K562 (cell line): ENCODE data around the gene ZFP37. TPM values are rescaled to one million over a fixed set of nuclear protein-coding genes. Genes with fewer than 3 reads are reported as not detected.

Source experiments
- ATAC-seq: fragments of 200-7000 bp; cut with Tn5 transposase; 3 replicates; pipeline ENCODE4 v1.9.1; 2020; ENCODE audit warnings: moderate library complexity
- BruUV-seq: library from RNA; stranded (reverse); fragments of 400-500 nt; replicated peaks from 2 replicates; lab custom pipeline; 2021; lab: Mats Ljungman, UMichigan
- CTCF ChIA-PET: fragments of 300-600 bp; formaldehyde crosslinking; extraction: SDS; loops from one replicate; lab custom pipeline; 2021; ENCODE audit warnings: low intra/inter-chr PET ratio; lab: Yijun Ruan, JAX
- POLR2A ChIA-PET: fragments of 300-600, 350-650 bp; sonication (Branson Sonifier 250); formaldehyde crosslinking; extraction: SDS; loops from one replicate; lab custom pipeline; 2021; ENCODE audit warnings: antibody characterized with exemption, inconsistent platforms; lab: Yijun Ruan, JAX
- DNase-seq, 4 experiments: peaks; one replicate each; pipeline versions ENCODE4 v3.0.0 to v3.0.0-alpha.2; 2011 to 2018; ENCODE audit warnings: low spot score in 3 of 4, mixed read lengths in 3 of 4; ENCODE audit errors: extremely low read depth in 1 of 4
- FAIRE-seq: peaks from 2 replicates; lab custom pipeline; 2011; peaks lifted over from hg19 to GRCh38; lab: Jason Lieb, UNC
- H2AFZ ChIP-seq: 2 replicates; pipeline ENCODE4 v1.6.0; 2011; ENCODE audit warnings: low read depth, low read length, control low read depth, inconsistent platforms
- H3K27ac ChIP-seq: fragments of 200-600 bp; 3 replicates; pipeline ENCODE4 v1.8.0; 2011; ENCODE audit warnings: low read depth, mild to moderate bottlenecking, control low read depth, inconsistent platforms, low read length, moderate library complexity, mixed read lengths; ENCODE audit errors: extremely low read depth
- H3K27me3 ChIP-seq, 2 experiments: fragments of 300-600 bp in 1 of 2; 2 replicates in 1 of 2; 3 replicates in 1 of 2; pipeline versions ENCODE4 v1.6.0 to v1.8.0; 2011; ENCODE audit warnings: inconsistent platforms in 2 of 2, low read length in 2 of 2, mild to moderate bottlenecking in 1 of 2, mixed read lengths in 1 of 2, moderate library complexity in 1 of 2; ENCODE audit not compliant: control insufficient read depth in 2 of 2, insufficient read depth in 2 of 2
- H3K36me3 ChIP-seq: fragments of 300-600 bp; 3 replicates; pipeline ENCODE4 v1.8.0; 2011; ENCODE audit warnings: mild to moderate bottlenecking, low read length, inconsistent platforms; ENCODE audit not compliant: control insufficient read depth, insufficient read depth
- H3K4me1 ChIP-seq, 2 experiments: fragments of 200-600 bp in 1 of 2; replicated peaks in 1 of 2; 2 replicates in 1 of 2; 3 replicates in 1 of 2; pipeline versions ENCODE4 v1.5.1 to v1.8.0; 2011; ENCODE audit warnings: inconsistent platforms in 2 of 2, low read length in 2 of 2, mild to moderate bottlenecking in 1 of 2, mixed read lengths in 1 of 2, moderate library complexity in 1 of 2; ENCODE audit not compliant: control insufficient read depth in 2 of 2, insufficient read depth in 2 of 2
- H3K4me2 ChIP-seq: 2 replicates; pipeline ENCODE4 v1.6.1; 2011; ENCODE audit warnings: low read length, control low read depth, inconsistent platforms, mixed read lengths; ENCODE audit not compliant: insufficient read depth
- H3K4me3 ChIP-seq: fragments of 200-600 bp; sonication (generic), shearing (Covaris generic); 2 replicates; pipeline ENCODE4 v1.5.1; 2016; ENCODE audit warnings: control low read depth, inconsistent platforms
- H3K79me2 ChIP-seq: fragments of 200-600 bp; 3 replicates; pipeline ENCODE4 v1.8.0; 2011; ENCODE audit warnings: low read length, inconsistent platforms; ENCODE audit not compliant: control insufficient read depth, insufficient read depth
- H3K9ac ChIP-seq, 2 experiments: 2 replicates each; pipeline versions ENCODE4 v1.6.0 to v1.6.1; 2011; ENCODE audit warnings: low read depth in 2 of 2, low read length in 2 of 2, control low read depth in 1 of 2, inconsistent platforms in 1 of 2, mild to moderate bottlenecking in 1 of 2, mixed read lengths in 1 of 2; ENCODE audit not compliant: insufficient read depth in 1 of 2
- H3K9me1 ChIP-seq: one replicate; pipeline ENCODE4 v1.6.0; 2011; ENCODE audit warnings: inconsistent platforms, mild to moderate bottlenecking, low read length, moderate library complexity; ENCODE audit not compliant: control insufficient read depth, insufficient read depth
- H3K9me3 ChIP-seq: replicated peaks from 2 replicates; pipeline ENCODE4 v1.5.1; 2011; ENCODE audit warnings: low read depth, low read length, inconsistent platforms; ENCODE audit not compliant: control insufficient read depth, insufficient read depth
- H4K20me1 ChIP-seq: replicated peaks from 2 replicates; pipeline ENCODE4 v1.6.1; 2011; ENCODE audit warnings: low read length, inconsistent platforms, mixed read lengths; ENCODE audit not compliant: control insufficient read depth, insufficient read depth
- ATF7 ChIP-seq: fragments of 450-650 bp; IDR thresholded peaks from 2 replicates; pipeline ENCODE4 v1.7.1; 2014; ENCODE audit warnings: mild to moderate bottlenecking, moderate library complexity
- BCOR ChIP-seq: fragments of 450-650 bp; IDR thresholded peaks from 2 replicates; pipeline ENCODE4 v1.6.1; 2016
- CREB1 ChIP-seq, 2 experiments: sonication (generic) in 1 of 2; formaldehyde crosslinking in 1 of 2; IDR thresholded peaks; 2 replicates each; pipeline versions ENCODE4 v1.6.1 to v1.8.0; 2012 to 2022; ENCODE audit warnings: inconsistent platforms in 1 of 2, mild to moderate bottlenecking in 1 of 2, missing genetic modification reagents in 1 of 2, moderate library complexity in 1 of 2
- CTCFL ChIP-seq: IDR thresholded peaks from 2 replicates; pipeline ENCODE4 v1.6.1; 2011; ENCODE audit warnings: borderline replicate concordance, low read depth, mild to moderate bottlenecking, moderate library complexity, low read length; ENCODE audit not compliant: insufficient read depth, poor library complexity, severe bottlenecking
- CXXC5 ChIP-seq: fragments of 250-450 bp; sonication (Bioruptor Pico); IDR thresholded peaks from 2 replicates; pipeline ENCODE4 v1.8.0; 2022; ENCODE audit warnings: inconsistent platforms, mild to moderate bottlenecking, moderate library complexity
- E2F6 ChIP-seq, 2 experiments: IDR thresholded peaks; 2 replicates each; pipeline ENCODE4 v1.6.1; 2011; ENCODE audit warnings: borderline replicate concordance in 1 of 2, control low read depth in 1 of 2, low read depth in 1 of 2, low read length in 1 of 2, mild to moderate bottlenecking in 1 of 2, mixed read lengths in 1 of 2, moderate library complexity in 1 of 2; ENCODE audit not compliant: insufficient read depth in 1 of 2, insufficient read length in 1 of 2, poor library complexity in 1 of 2, severe bottlenecking in 1 of 2; ENCODE audit errors: extremely low read depth in 1 of 2
- IRF2 ChIP-seq: sonication (generic); formaldehyde crosslinking; IDR thresholded peaks from 2 replicates; pipeline ENCODE4 v1.8.1; 2022; ENCODE audit warnings: mild to moderate bottlenecking, missing genetic modification reagents
- LCOR ChIP-seq: sonication (generic); formaldehyde crosslinking; IDR thresholded peaks from 2 replicates; pipeline ENCODE4 v1.8.0; 2022; ENCODE audit warnings: mild to moderate bottlenecking, missing genetic modification reagents
- MTA1 ChIP-seq: fragments of 450-650 bp; IDR thresholded peaks from 2 replicates; pipeline ENCODE4 v1.6.1; 2017; ENCODE audit warnings: borderline replicate concordance
- NRF1 ChIP-seq, 2 experiments: fragments of 450-650 bp; IDR thresholded peaks in 1 of 2; conservative IDR thresholded peaks in 1 of 2; 2 replicates each; pipeline ENCODE4 v1.6.1; 2014; ENCODE audit warnings: mild to moderate bottlenecking in 2 of 2
- RBFOX2 ChIP-seq: fragments of 200-400 bp; formaldehyde crosslinking; IDR thresholded peaks from 2 replicates; pipeline ENCODE4 v1.6.1; 2017; ENCODE audit warnings: low read depth, mild to moderate bottlenecking, low read length, moderate library complexity
- SIX5 ChIP-seq, 2 experiments: IDR thresholded peaks; 2 replicates each; pipeline ENCODE4 v1.6.1; 2011; ENCODE audit warnings: low read length in 2 of 2, borderline replicate concordance in 1 of 2, low read depth in 1 of 2, mild to moderate bottlenecking in 1 of 2, moderate library complexity in 1 of 2; ENCODE audit not compliant: insufficient read depth in 1 of 2
- WGBS: fragments of 100-300 bp; shearing (Covaris generic); methylation state at CpG from one replicate; pipeline ENCODE4 v1.1.6; 2016; ENCODE audit warnings: low coverage, mixed read lengths; ENCODE audit not compliant: insufficient coverage; ENCODE audit errors: missing lambda C conversion rate; 5-methylcytosine and 5-hydroxymethylcytosine counted together
- in situ Hi-C: fragments of 300-500 bp; cut with MboI; formaldehyde crosslinking; loops from 4 replicates; pipeline ENCODE4 v1.15.0; 2018; ENCODE audit warnings: inconsistent platforms, mixed read lengths
- intact Hi-C: fragments of 100-400 bp; cut with micrococcal nuclease; formaldehyde crosslinking; loops from 2 replicates; pipeline ENCODE4 v1.14.2; 2022
- polyA plus RNA-seq, 8 experiments: library from polyadenylated mRNA; depleted of rRNA in 4 of 8; stranded (reverse) in 5 of 8; unstranded in 3 of 8; fragments of >200 nt; fragmentation: Nextera tagmentation in 2 of 8; fragmentation: Illumina TruSeq in 1 of 8; extraction: Ambion mirVana in 2 of 8; extraction: Trizol in 1 of 8; gene quantifications; 2 replicates each; pipeline versions ENCODE4 v1.2.1 to v1.2.3, GENCODE V29; 2011 to 2014; ENCODE audit warnings: inconsistent platforms in 1 of 8, missing spikeins in 1 of 8
- total RNA-seq, 7 experiments: library from RNA; depleted of rRNA in 6 of 7; stranded (reverse); fragments of >200 nt in 6 of 7; fragmentation: Illumina TruSeq in 2 of 7; extraction: Trizol in 2 of 7; gene quantifications; 2 replicates each; pipeline versions ENCODE4 v1.2.1 to v1.2.3, GENCODE V29; 2011 to 2021; ENCODE audit warnings: low replicate concordance in 1 of 7
- TF ChIP-seq, protein P1 (sequence below), 2 experiments: fragments of 450-650 bp; IDR thresholded peaks; 2 replicates each; pipeline ENCODE4 v1.6.1; 2018; ENCODE audit warnings: mild to moderate bottlenecking in 2 of 2, low read depth in 1 of 2; ENCODE audit not compliant: partially characterized antibody in 2 of 2

The ZFP37 gene
- total and polyA plus RNA-seq, 9 of the 15 experiments (the other 6 are each of a cell fraction or from before 2014, with no cell fraction given): 0.03 to 0.33 (median 0.14) TPM; not detected in 1

DNA sequence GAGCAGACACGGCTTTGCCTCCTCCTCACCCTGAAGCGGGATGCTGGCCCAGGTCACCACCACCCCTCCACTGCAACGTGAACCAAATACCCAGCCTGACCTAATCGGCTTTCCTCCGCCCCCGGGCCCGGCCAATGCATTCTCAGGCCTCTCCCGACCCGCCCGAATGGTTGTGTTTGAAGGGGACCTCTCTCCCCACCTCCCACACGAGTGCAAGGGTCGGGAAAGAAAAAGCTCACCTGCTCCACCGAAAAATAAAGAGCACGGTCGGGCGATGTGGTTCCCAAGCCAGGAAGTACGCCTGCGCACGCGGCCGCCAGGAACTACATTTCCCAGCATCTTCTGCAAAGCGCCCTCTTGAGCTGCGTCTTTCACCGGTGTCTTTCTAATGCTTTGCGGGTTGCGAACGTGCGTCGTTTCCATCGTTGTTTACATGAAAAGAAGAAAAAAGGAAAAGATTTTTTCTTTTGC, 44.6 kb downstream of the ZFP37 start, which contains the start of gene ZNF883:
ZNF883 (minus strand) TSS at position 282 of the 471 bp plus-strand sequence.
- in situ Hi-C loops (no loop called here), intact Hi-C loops (loop anchor here (5.0 kb wide), 1 partner anchor 325 kb away; no protein-coding TSS in a partner anchor)
- peak within 1 kb of the TSS; percentile 73 for H3K4me2 ChIP-seq
- peak within 1 kb of the TSS; percentile 97 for H2AFZ ChIP-seq
- ATAC-seq: peak; percentile 100
- no peaks in the 10 kb centered on the region for H3K36me3 ChIP-seq
- no peaks in the 10 kb centered on the region; a peak in 1 of 5 replicates for H3K4me1 ChIP-seq
- ChIA-PET CTCF (no interaction called here), POLR2A (interaction anchor here (1.0 kb wide), 1 partner anchor 12 kb away, joined by 5 read pairs; no protein-coding TSS in a partner anchor)
- H3K27me3 ChIP-seq: no peaks in the 10 kb centered on the region
- BruUV-seq: no TSS peak
- peak within 1 kb of the TSS; percentile 46 for H3K4me3 ChIP-seq
- H3K9me3 ChIP-seq: no peaks in the 10 kb centered on the region
- no peaks in the 10 kb centered on the region for H3K79me2 ChIP-seq
- H4K20me1 ChIP-seq: no peaks in the 10 kb centered on the region
- peak within 1 kb of the TSS; percentile 38 to 82; a peak in 3 of 4 replicates for H3K9ac ChIP-seq
- peak; percentile 40 to 75 (median 53) for DNase-seq
- no peak within 1 kb of the TSS; the same call in 2 of the 3 replicates for H3K27ac ChIP-seq
- H3K9me1 ChIP-seq: no peaks in the 10 kb centered on the region
- under 1% methylated on average over 24 of the region's 30 CpGs for WGBS
- peak; percentile 79 for FAIRE-seq
- TF ChIP-seq NRF1 (conservative IDR thresholded peaks at IDR 0.05 in 1 of 2, IDR thresholded peaks at IDR 0.05 in 1 of 2) (peak; percentile 90 to 92), IRF2 (CRISPR knock-in tag) (no peak), SIX5 (IDR thresholded peaks at IDR 0.05; ENCODE audit: borderline replicate concordance in 1 of 2, insufficient read depth in 1 of 2, low read depth in 1 of 2, low read length in 2 of 2) (peak; percentile 65 to 72), CXXC5 (CRISPR knock-in tag) (peak; percentile 81), RBFOX2 (peak; percentile 42; the same call in 1 of the 2 replicates), ATF7 (peak; percentile 26; the same call in 1 of the 2 replicates), LCOR (CRISPR knock-in tag) (no peak), CTCFL (peak; percentile 77), BCOR (no peak), E2F6 (IDR thresholded peaks at IDR 0.05; ENCODE audit: borderline replicate concordance in 1 of 2, extremely low read depth in 1 of 2, insufficient read depth in 1 of 2, insufficient read length in 1 of 2, low read depth in 1 of 2, low read length in 1 of 2, poor library complexity in 1 of 2, severe bottlenecking in 1 of 2) (peak; percentile 21 to 46), MTA1 (peak; percentile 70; the same call in 1 of the 2 replicates), CREB1 (IDR thresholded peaks at IDR 0.05) (peak; percentile 58; the same call in 1 of the 2 replicates), CREB1 (CRISPR knock-in tag; IDR thresholded peaks at IDR 0.05) (no peak)
- TF ChIP-seq, protein P1, sequence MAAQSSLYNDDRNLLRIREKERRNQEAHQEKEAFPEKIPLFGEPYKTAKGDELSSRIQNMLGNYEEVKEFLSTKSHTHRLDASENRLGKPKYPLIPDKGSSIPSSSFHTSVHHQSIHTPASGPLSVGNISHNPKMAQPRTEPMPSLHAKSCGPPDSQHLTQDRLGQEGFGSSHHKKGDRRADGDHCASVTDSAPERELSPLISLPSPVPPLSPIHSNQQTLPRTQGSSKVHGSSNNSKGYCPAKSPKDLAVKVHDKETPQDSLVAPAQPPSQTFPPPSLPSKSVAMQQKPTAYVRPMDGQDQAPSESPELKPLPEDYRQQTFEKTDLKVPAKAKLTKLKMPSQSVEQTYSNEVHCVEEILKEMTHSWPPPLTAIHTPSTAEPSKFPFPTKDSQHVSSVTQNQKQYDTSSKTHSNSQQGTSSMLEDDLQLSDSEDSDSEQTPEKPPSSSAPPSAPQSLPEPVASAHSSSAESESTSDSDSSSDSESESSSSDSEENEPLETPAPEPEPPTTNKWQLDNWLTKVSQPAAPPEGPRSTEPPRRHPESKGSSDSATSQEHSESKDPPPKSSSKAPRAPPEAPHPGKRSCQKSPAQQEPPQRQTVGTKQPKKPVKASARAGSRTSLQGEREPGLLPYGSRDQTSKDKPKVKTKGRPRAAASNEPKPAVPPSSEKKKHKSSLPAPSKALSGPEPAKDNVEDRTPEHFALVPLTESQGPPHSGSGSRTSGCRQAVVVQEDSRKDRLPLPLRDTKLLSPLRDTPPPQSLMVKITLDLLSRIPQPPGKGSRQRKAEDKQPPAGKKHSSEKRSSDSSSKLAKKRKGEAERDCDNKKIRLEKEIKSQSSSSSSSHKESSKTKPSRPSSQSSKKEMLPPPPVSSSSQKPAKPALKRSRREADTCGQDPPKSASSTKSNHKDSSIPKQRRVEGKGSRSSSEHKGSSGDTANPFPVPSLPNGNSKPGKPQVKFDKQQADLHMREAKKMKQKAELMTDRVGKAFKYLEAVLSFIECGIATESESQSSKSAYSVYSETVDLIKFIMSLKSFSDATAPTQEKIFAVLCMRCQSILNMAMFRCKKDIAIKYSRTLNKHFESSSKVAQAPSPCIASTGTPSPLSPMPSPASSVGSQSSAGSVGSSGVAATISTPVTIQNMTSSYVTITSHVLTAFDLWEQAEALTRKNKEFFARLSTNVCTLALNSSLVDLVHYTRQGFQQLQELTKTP (IDR thresholded peaks at IDR 0.05; ENCODE audit: low read depth in 1 of 2, partially characterized antibody in 2 of 2): peak in 1 of 2 experiments; percentile 79
